ENCODE results near the gene TMEM229B.
A peak's percentile ranks its signal among the peaks of the same experiment; 100 is the strongest.
"Not testable (repeated sequence)": the region's sequence is repeated elsewhere in the genome, so short reads cannot be mapped to it uniquely, and the experiment has no call there.

The TMEM229B gene

DNA sequence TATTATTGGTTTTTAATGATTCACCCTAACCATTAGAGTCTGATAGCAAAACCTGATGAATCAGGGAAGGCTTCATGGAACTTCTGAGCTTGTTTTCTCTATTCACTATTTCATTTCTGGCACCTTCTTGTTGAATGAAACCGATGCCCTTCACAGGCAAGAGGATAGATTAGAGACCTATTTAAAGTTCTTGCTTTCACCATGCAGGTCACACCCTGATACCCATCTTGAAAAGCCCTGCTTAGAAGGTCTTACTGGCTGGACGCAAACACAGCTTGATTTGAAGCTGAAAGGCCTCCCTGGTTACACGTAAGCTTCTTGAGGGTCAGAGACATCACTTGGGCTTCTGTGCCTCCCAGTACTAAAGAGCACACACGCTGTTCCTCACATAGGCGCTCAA lies 29.2 kb downstream of the TMEM229B start:
- ATAC-seq (replicated peaks; ENCODE audit: extremely low read depth, poor library complexity, severe bottlenecking), result no peak
- Mint-ChIP-seq H3K36me3 (ENCODE audit: insufficient read depth) (no peaks in the 10 kb centered on the region), H3K4me3 (no peak overlapping the region), H3K4me1 (peaks cover 8% of the 10 kb centered on the region), H3K27me3 (peaks cover 9% of the 10 kb centered on the region), H3K9me3 (no peaks in the 10 kb centered on the region), H3K27ac (ENCODE audit: low read depth) (no peak overlapping the region)
- DNase-seq (ENCODE audit: low spot score in 2 of 2), result no peak

DNA sequence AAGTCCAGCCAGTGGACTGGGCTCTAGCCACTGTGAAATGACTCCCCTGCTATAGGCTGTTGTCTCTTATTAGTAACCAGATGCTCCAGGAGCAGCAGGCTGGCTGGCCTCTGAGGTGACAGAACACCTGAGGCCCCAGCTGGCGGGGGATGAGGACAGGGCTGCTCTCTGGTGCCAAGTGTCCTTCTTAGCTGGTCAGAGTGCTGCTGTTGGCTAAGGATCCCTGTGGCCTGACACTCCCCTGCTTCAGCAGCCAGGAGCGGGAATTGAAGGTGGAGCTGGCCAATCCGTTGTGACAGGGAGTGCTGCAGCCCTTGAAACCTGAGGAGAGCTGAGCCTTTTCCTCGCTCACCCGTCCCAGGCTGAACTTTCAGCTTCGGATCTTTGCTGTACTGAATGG lies 30.7 kb downstream of the TMEM229B start:
- H3K36me3 Mint-ChIP-seq (ENCODE audit: insufficient read depth), result no peaks in the 10 kb centered on the region
- H3K4me3 Mint-ChIP-seq, result no peak overlapping the region
- H3K27me3 Mint-ChIP-seq, result peaks cover 9% of the 10 kb centered on the region
- H3K27ac Mint-ChIP-seq (ENCODE audit: low read depth), result no peak overlapping the region
- no peaks in the 10 kb centered on the region for H3K9me3 Mint-ChIP-seq
- no peaks in the 10 kb centered on the region for H3K4me1 Mint-ChIP-seq
- ATAC-seq (replicated peaks; ENCODE audit: extremely low read depth, poor library complexity, severe bottlenecking) (no peak), DNase-seq (ENCODE audit: low spot score in 2 of 2) (no peak)

DNA sequence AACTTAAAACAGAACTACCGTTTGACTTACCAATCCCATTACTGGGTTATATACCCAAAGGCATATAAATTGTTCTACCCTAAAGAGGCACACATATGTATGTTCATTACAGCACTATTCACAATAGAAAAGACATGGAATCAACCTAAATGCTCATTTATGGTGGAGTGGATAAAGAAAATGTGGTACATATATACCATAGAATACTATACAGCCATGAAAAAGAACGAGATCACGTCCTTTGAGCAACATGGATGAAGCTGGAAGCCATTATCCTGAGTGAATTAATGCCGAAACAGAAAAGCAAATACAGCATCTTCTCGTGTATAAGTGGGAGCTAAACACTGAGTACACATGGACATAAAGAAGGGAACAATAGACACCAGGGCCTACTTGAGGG lies 31.8 kb downstream of the TMEM229B start:
- ATAC-seq (replicated peaks; ENCODE audit: extremely low read depth, poor library complexity, severe bottlenecking), result no peak

DNA sequence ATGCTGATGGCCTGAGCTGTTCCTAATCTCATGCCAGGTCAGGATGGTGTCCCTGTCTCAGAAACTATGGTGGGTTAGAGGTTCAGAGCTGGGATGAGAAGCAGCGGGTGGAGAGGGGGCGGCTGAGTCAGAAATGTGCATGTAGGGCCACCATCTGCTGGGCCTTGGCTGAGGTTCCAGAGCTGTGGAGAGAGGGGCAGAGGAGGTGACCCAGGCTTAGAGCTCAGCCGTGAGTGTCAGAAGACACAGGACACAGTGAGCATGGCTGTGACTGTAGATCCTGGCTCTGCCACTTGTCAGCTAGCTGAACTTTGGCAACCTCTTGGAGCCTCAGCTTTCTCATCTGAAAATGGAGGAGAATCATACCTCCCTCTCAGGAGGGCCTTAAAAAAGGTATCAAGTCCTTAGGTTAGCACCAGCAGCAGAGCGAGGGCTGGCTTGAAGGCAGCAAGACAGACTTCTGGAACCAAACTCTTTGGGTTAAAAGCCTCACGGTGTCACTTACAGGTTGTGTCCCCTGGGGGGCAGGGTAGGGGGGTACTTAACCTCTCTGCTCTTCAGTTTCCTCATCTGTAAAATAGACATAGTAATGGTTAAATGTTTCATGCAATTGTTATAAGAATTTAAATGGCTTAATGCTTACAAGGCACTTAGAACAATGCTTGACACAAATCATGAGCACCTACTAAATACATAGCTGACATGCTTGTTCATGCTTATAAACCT lies 34.8 kb downstream of the TMEM229B start:
- no peak for ATAC-seq (replicated peaks; ENCODE audit: extremely low read depth, poor library complexity, severe bottlenecking)
- Mint-ChIP-seq H3K36me3 (ENCODE audit: insufficient read depth) (no peaks in the 10 kb centered on the region), H3K4me3 (no peak overlapping the region), H3K4me1 (no peaks in the 10 kb centered on the region), H3K27ac (ENCODE audit: low read depth) (no peak overlapping the region), H3K27me3 (peaks cover 9% of the 10 kb centered on the region), H3K9me3 (no peaks in the 10 kb centered on the region)
- no peak for DNase-seq (ENCODE audit: low spot score in 2 of 2)

More for the DNA sequence above, 31.8 kb downstream of the TMEM229B start:
- H3K36me3 Mint-ChIP-seq (ENCODE audit: insufficient read depth), result no peaks in the 10 kb centered on the region
- H3K4me3 Mint-ChIP-seq, result no peak overlapping the region
- no peaks in the 10 kb centered on the region for H3K9me3 Mint-ChIP-seq
- H3K27ac Mint-ChIP-seq (ENCODE audit: low read depth), result no peak overlapping the region
- DNase-seq (ENCODE audit: low spot score in 2 of 2), result no peak
- H3K27me3 Mint-ChIP-seq, result peaks cover 9% of the 10 kb centered on the region
- no peaks in the 10 kb centered on the region for H3K4me1 Mint-ChIP-seq

DNA sequence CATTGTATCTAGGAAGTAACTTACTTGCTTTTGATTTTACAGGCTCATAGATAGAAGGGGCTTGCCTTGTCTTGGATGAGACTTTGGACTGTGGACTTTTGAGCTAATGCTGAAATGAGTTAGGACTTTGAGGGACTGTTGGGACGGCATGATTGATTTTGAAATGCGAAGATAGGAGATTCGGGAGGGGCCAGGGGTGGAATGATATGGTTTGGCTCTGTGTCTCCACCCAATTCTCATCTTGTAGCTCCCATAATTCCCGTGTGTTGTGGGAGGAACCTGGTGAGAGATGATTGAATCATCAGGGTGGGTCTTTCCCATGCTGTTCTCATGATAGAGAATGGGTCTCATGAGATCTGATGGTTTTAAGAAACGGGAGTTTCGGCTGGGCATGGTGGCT lies 36.9 kb downstream of the TMEM229B start:
- not testable (repeated sequence) for ATAC-seq (replicated peaks; ENCODE audit: extremely low read depth, poor library complexity, severe bottlenecking); H3K4me1 Mint-ChIP-seq; DNase-seq (ENCODE audit: low spot score in 2 of 2); H3K27ac Mint-ChIP-seq (ENCODE audit: low read depth); H3K4me3 Mint-ChIP-seq; H3K27me3 Mint-ChIP-seq; H3K9me3 Mint-ChIP-seq; H3K36me3 Mint-ChIP-seq (ENCODE audit: insufficient read depth)

DNA sequence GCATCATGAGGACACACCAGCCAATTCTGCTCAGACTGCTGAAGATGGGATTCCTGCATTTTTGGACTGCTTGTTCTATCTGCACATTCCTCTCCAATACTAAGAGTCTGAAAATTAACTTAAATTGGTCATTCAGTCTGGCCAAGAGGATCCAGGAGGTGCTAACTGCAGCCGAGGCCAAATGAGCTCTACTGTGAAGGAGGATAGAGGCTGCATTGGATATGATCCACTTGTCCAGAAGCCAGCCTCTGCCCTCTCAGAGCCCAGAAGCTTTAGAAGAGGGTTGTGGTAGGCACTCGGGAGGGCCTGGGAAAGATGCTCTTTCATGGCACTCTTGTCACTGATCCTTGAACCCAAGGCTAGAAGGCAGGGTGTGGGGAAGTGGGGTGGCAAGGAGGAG lies 39.4 kb downstream of the TMEM229B start:
- Mint-ChIP-seq H3K9me3 (no peaks in the 10 kb centered on the region), H3K27me3 (peaks cover 13% of the 10 kb centered on the region), H3K27ac (ENCODE audit: low read depth) (no peak overlapping the region), H3K4me1 (no peaks in the 10 kb centered on the region), H3K36me3 (ENCODE audit: insufficient read depth) (no peaks in the 10 kb centered on the region), H3K4me3 (no peak overlapping the region)
- DNase-seq (ENCODE audit: low spot score in 2 of 2) (no peak), ATAC-seq (replicated peaks; ENCODE audit: extremely low read depth, poor library complexity, severe bottlenecking) (no peak)

DNA sequence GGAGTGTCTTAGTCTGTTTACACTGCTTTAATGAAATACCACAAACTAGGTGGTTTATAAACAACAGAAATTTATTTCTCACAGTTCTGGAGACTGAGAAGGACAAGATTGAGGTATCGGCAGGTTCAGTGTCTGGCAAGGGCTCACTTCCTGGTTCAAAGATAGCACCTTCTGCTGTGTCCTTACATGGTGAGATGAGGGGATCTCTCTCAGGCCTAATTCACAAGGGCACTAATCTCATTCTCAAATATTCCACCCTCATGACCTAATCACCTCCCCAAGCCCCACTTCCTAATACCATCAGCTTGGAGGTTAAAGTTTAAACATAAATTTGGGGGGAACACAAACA lies 41.5 kb downstream of the TMEM229B start:
- Mint-ChIP-seq H3K36me3 (ENCODE audit: insufficient read depth) (no peaks in the 10 kb centered on the region), H3K9me3 (no peaks in the 10 kb centered on the region), H3K4me1 (no peaks in the 10 kb centered on the region), H3K27me3 (peaks cover 32% of the 10 kb centered on the region), H3K27ac (ENCODE audit: low read depth) (peak overlapping the region; percentile 33), H3K4me3 (no peak overlapping the region)
- ATAC-seq (replicated peaks; ENCODE audit: extremely low read depth, poor library complexity, severe bottlenecking), result no peak
- DNase-seq (ENCODE audit: low spot score in 2 of 2), result no peak

DNA sequence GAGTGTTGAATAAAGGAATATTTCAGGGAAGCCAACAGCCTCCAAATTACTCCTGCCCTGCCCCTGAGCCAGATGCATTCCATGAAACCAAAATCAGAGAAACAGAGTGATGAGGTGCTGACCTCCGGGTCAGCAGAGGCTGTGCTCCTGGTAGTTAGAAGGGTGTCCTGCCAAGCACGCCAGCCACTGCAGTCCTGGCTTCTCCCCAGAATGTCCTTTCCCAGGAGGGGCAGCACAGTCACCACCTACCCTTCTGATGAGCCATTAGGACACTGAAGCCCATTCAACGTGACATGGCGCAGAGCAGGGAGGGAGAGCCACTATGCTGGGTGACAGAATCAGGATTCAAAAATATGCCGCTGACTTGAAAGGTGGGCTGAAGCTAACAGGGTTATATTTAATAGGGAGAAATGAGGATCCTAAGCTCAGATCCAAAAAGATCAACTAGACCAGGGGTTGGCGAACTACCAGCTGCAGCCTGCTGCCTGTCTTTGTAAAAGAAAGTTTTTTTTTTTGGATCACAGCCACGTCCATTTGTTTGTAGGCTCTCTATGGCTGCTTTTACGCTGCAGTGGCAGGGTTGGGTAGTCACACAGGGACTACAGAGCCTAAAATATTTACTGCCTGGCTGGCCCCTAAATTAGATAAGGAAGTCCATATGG lies 42.0 kb downstream of the TMEM229B start:
- H3K36me3 Mint-ChIP-seq (ENCODE audit: insufficient read depth), result no peaks in the 10 kb centered on the region
- DNase-seq (ENCODE audit: low spot score in 2 of 2) (no peak), ATAC-seq (replicated peaks; ENCODE audit: extremely low read depth, poor library complexity, severe bottlenecking) (no peak)
- H3K27me3 Mint-ChIP-seq, result peaks cover 32% of the 10 kb centered on the region
- no peak overlapping the region for H3K4me3 Mint-ChIP-seq
- H3K9me3 Mint-ChIP-seq, result no peaks in the 10 kb centered on the region
- no peaks in the 10 kb centered on the region for H3K4me1 Mint-ChIP-seq
- no peak overlapping the region for H3K27ac Mint-ChIP-seq (ENCODE audit: low read depth)

- ATAC-seq (replicated peaks; ENCODE audit: extremely low read depth, poor library complexity, severe bottlenecking), result no peak
- H3K9me3 Mint-ChIP-seq, result no peaks in the 10 kb centered on the region
Observed at GRCh38 chr14:67444395-67444794, 44.1 kb downstream of the TMEM229B start.

GRCh38 chr14:67442139-67442906 lies 46.2 kb downstream of the TMEM229B start:
- Mint-ChIP-seq H3K4me1 (no peaks in the 10 kb centered on the region), H3K4me3 (no peak overlapping the region), H3K27me3 (peaks cover 32% of the 10 kb centered on the region), H3K9me3 (no peaks in the 10 kb centered on the region), H3K27ac (ENCODE audit: low read depth) (no peak overlapping the region), H3K36me3 (ENCODE audit: insufficient read depth) (no peaks in the 10 kb centered on the region)
- DNase-seq (ENCODE audit: low spot score in 2 of 2), result no peak
- ATAC-seq (replicated peaks; ENCODE audit: extremely low read depth, poor library complexity, severe bottlenecking), result no peak

More at GRCh38 chr14:67444395-67444794, 44.1 kb downstream of the TMEM229B start:
- H3K27me3 Mint-ChIP-seq, result peaks cover 32% of the 10 kb centered on the region
- no peaks in the 10 kb centered on the region for H3K36me3 Mint-ChIP-seq (ENCODE audit: insufficient read depth)
- no peak overlapping the region for H3K27ac Mint-ChIP-seq (ENCODE audit: low read depth)
- no peaks in the 10 kb centered on the region for H3K4me1 Mint-ChIP-seq
- no peak for DNase-seq (ENCODE audit: low spot score in 2 of 2)
- H3K4me3 Mint-ChIP-seq, result no peak overlapping the region

DNA sequence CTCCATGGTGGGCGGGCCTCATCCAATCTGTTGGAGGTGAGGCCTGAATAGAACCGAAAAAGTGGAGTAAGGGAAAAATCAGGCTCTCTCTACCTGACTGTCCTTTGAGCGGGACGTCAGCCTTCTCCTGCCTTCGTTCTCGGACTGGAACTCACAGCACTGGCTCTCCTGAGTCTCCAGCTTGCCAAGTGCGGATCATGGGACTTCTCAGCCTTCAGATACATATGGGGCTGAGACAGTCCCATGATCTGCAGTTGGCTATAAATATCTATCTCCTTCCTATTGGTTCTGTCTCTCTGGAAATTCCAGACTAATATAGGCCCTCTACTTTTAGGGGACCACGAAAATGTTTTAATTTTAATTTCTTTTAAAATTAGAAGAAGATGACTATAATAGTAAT lies 46.8 kb downstream of the TMEM229B start:
- Mint-ChIP-seq H3K4me3 (no peak overlapping the region), H3K36me3 (ENCODE audit: insufficient read depth) (no peaks in the 10 kb centered on the region), H3K27ac (ENCODE audit: low read depth) (no peak overlapping the region), H3K9me3 (no peaks in the 10 kb centered on the region), H3K27me3 (peaks cover 32% of the 10 kb centered on the region), H3K4me1 (no peaks in the 10 kb centered on the region)
- DNase-seq (ENCODE audit: low spot score in 2 of 2) (no peak), ATAC-seq (replicated peaks; ENCODE audit: extremely low read depth, poor library complexity, severe bottlenecking) (no peak)

DNA sequence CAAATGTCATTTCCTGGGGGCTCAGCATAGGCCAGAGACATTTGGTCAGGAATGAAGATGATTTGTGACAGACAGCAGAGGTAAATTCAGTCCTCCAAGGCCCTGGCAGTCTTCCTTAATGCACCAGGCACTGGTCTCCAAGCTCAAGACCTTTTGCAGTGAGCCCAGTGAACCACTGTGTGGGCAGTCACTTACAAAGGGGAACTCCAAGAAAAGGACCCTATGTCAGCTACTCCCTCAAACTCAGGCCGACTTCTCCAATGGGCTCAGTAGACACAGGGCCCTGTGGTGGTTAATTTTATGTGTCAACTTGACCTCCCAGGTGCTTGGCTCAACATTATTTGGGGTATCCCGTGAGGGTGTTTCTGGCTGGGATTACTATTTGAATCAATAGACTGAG lies 47.3 kb downstream of the TMEM229B start:
- Mint-ChIP-seq H3K36me3 (ENCODE audit: insufficient read depth) (no peaks in the 10 kb centered on the region), H3K27ac (ENCODE audit: low read depth) (no peak overlapping the region), H3K4me1 (no peaks in the 10 kb centered on the region), H3K9me3 (no peaks in the 10 kb centered on the region), H3K27me3 (peaks cover 32% of the 10 kb centered on the region), H3K4me3 (no peak overlapping the region)
- ATAC-seq (replicated peaks; ENCODE audit: extremely low read depth, poor library complexity, severe bottlenecking) (no peak), DNase-seq (ENCODE audit: low spot score in 2 of 2) (no peak)

GRCh38 chr14:67440513-67440912 lies 48.0 kb downstream of the TMEM229B start:
- H3K27me3 Mint-ChIP-seq, result peaks cover 32% of the 10 kb centered on the region
- no peak overlapping the region for H3K4me3 Mint-ChIP-seq
- H3K4me1 Mint-ChIP-seq, result no peaks in the 10 kb centered on the region
- ATAC-seq (replicated peaks; ENCODE audit: extremely low read depth, poor library complexity, severe bottlenecking), result no peak
- DNase-seq (ENCODE audit: low spot score in 2 of 2), result no peak
- H3K36me3 Mint-ChIP-seq (ENCODE audit: insufficient read depth), result no peaks in the 10 kb centered on the region
- H3K27ac Mint-ChIP-seq (ENCODE audit: low read depth), result no peak overlapping the region
- H3K9me3 Mint-ChIP-seq, result no peaks in the 10 kb centered on the region

All from central memory CD8-positive, alpha-beta T cell (primary cell).